Endodermal cell (in vitro differentiated cells): ENCODE data around the gene CAMKK2. TPM values are rescaled to one million over a fixed set of nuclear protein-coding genes. Genes with fewer than 3 reads are reported as not detected.

Experiments used
- DNase-seq: peaks from one replicate; pipeline ENCODE4 v3.0.0-alpha.2; 2017
- H3K27ac ChIP-seq: 2 replicates; pipeline ENCODE4 v1.5.1; 2013; ENCODE audit warnings: mild to moderate bottlenecking, low read depth, low read length, moderate library complexity
- H3K27me3 ChIP-seq: 2 replicates; pipeline ENCODE4 v1.6.1; 2013; ENCODE audit warnings: mild to moderate bottlenecking, low read length, moderate library complexity; ENCODE audit not compliant: insufficient read depth, control insufficient read depth, poor library complexity, severe bottlenecking
- H3K36me3 ChIP-seq: 2 replicates; pipeline ENCODE4 v1.7.0; 2013; ENCODE audit warnings: mild to moderate bottlenecking, low read length, moderate library complexity; ENCODE audit not compliant: control insufficient read depth, insufficient read depth
- H3K4me1 ChIP-seq: one replicate; pipeline ENCODE4 v1.7.0; 2013; ENCODE audit warnings: low read length; ENCODE audit not compliant: control insufficient read depth, insufficient read depth
- H3K4me3 ChIP-seq: 2 replicates; pipeline ENCODE4 v1.5.1; 2013; ENCODE audit warnings: mild to moderate bottlenecking, low read length, moderate library complexity
- H3K9ac ChIP-seq: 2 replicates; pipeline ENCODE4 v1.6.1; 2013; ENCODE audit warnings: mild to moderate bottlenecking, low read length, moderate library complexity; ENCODE audit not compliant: poor library complexity, severe bottlenecking; ENCODE audit errors: extremely low read depth
- H3K9me3 ChIP-seq: 2 replicates; pipeline ENCODE4 v1.6.1; 2013; ENCODE audit warnings: mild to moderate bottlenecking, low read length, moderate library complexity; ENCODE audit not compliant: control insufficient read depth
- H3K27ac Mint-ChIP-seq: 2 replicates; pipeline ENCODE4 v1.8.0; 2020; ENCODE audit warnings: mixed read lengths
- H3K27me3 Mint-ChIP-seq: 2 replicates; pipeline ENCODE4 v1.8.0; 2021; ENCODE audit warnings: mild to moderate bottlenecking, mixed read lengths; ENCODE audit not compliant: insufficient read depth
- H3K36me3 Mint-ChIP-seq: 2 replicates; pipeline ENCODE4 v1.8.0; 2020; ENCODE audit warnings: low read depth, mixed read lengths
- H3K4me1 Mint-ChIP-seq: 2 replicates; pipeline ENCODE4 v1.8.0; 2020; ENCODE audit warnings: mixed read lengths
- H3K4me3 Mint-ChIP-seq: 2 replicates; pipeline ENCODE4 v1.8.0; 2020; ENCODE audit warnings: mild to moderate bottlenecking, moderate library complexity, mixed read lengths
- H3K9me3 Mint-ChIP-seq: 2 replicates; pipeline ENCODE4 v1.8.0; 2020; ENCODE audit warnings: mild to moderate bottlenecking, mixed read lengths
- WGBS, 2 experiments: methylation state at CpG; one replicate each; pipeline versions ENCODE4 v1.1.5 to v1.1.7; 2013; ENCODE audit warnings: missing lambda C conversion rate in 2 of 2, mixed read lengths in 1 of 2; ENCODE audit not compliant: insufficient coverage in 1 of 2, insufficient read length in 1 of 2; 5-methylcytosine and 5-hydroxymethylcytosine counted together
- total RNA-seq, 2 donors: library from RNA; stranded (reverse); fragmentation: NEBNext Ultra II Directional in 1 of 2; extraction: Animal tissue kit (Norgen Biotek cat#: 25700) in 1 of 2; gene quantifications; 2 replicates in 1 of 2; 3 replicates in 1 of 2; pipeline ENCODE4 v1.2.1, GENCODE V29; 2021
- TF ChIP-seq, protein P1 (sequence below): fragments of 200-600 bp; sonication (generic); conservative IDR thresholded peaks from 2 replicates; pipeline ENCODE4 v1.5.0; 2021; ENCODE audit warnings: antibody characterized with exemption, mild to moderate bottlenecking

The CAMKK2 gene
- total RNA-seq, 2 donors from 2014 or later, result 95.8 to 113 TPM

DNA sequence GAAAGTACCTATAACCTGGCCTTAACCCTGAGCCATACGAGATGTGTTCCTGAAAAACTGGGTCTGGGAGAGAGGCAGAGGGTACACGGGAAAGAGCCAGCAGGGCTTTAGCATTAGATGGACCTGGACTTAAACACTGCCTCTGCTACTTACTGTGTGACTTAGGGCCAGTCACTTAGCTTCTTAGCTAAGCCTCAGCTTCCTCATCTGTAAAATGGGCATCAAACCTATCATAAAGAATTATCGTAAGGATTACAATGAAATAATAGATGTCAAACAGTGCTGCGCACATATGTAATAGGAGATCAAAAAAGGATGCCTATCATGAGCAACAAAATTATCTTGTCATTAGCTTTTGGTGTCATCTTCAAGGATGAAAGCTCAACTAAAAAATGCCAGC, 32.1 kb upstream of the CAMKK2 start:
- no peaks in the 10 kb centered on the region for H3K27me3 Mint-ChIP-seq
- 94 to 95% methylated on average over 3 to 4 of the region's 4 CpGs for WGBS, 2 experiments
- no peak overlapping the region for H3K27ac ChIP-seq
- DNase-seq, result no peak
- no peak overlapping the region for H3K9ac ChIP-seq
- no peaks in the 10 kb centered on the region for H3K4me1 Mint-ChIP-seq
- H3K9me3 Mint-ChIP-seq, result no peaks in the 10 kb centered on the region
- no peak overlapping the region for H3K4me3 Mint-ChIP-seq
- peaks cover 87% of the 10 kb centered on the region for H3K36me3 ChIP-seq
- no peak overlapping the region for H3K4me3 ChIP-seq
- peaks cover 80% of the 10 kb centered on the region for H3K36me3 Mint-ChIP-seq
- no peaks in the 10 kb centered on the region for H3K4me1 ChIP-seq
- no peaks in the 10 kb centered on the region for H3K27me3 ChIP-seq
- H3K9me3 ChIP-seq, result no peaks in the 10 kb centered on the region
- TF ChIP-seq, protein P1, sequence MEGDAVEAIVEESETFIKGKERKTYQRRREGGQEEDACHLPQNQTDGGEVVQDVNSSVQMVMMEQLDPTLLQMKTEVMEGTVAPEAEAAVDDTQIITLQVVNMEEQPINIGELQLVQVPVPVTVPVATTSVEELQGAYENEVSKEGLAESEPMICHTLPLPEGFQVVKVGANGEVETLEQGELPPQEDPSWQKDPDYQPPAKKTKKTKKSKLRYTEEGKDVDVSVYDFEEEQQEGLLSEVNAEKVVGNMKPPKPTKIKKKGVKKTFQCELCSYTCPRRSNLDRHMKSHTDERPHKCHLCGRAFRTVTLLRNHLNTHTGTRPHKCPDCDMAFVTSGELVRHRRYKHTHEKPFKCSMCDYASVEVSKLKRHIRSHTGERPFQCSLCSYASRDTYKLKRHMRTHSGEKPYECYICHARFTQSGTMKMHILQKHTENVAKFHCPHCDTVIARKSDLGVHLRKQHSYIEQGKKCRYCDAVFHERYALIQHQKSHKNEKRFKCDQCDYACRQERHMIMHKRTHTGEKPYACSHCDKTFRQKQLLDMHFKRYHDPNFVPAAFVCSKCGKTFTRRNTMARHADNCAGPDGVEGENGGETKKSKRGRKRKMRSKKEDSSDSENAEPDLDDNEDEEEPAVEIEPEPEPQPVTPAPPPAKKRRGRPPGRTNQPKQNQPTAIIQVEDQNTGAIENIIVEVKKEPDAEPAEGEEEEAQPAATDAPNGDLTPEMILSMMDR, result no peak
- no peak overlapping the region for H3K27ac Mint-ChIP-seq

- no peaks in the 10 kb centered on the region for H3K9me3 Mint-ChIP-seq
- Histone ChIP-seq H3K27me3 (no peaks in the 10 kb centered on the region), H3K4me1 (no peaks in the 10 kb centered on the region), H3K36me3 (peaks cover 93% of the 10 kb centered on the region), H3K9ac (no peak overlapping the region), H3K27ac (no peak overlapping the region), H3K9me3 (no peaks in the 10 kb centered on the region), H3K4me3 (no peak overlapping the region)
- WGBS, 2 experiments, result 91 to 95% methylated on average over 16 to 21 of the region's 21 CpGs
- TF ChIP-seq, protein P1, result no peak
- H3K4me3 Mint-ChIP-seq, result no peak overlapping the region
- H3K27ac Mint-ChIP-seq, result no peak overlapping the region
- H3K36me3 Mint-ChIP-seq, result peaks cover 77% of the 10 kb centered on the region
- DNase-seq, result peak; percentile 43
- no peaks in the 10 kb centered on the region for H3K27me3 Mint-ChIP-seq
- no peaks in the 10 kb centered on the region for H3K4me1 Mint-ChIP-seq
These were observed 30.6 kb upstream of the CAMKK2 start for GRCh38 chr12:121326996-121327674.

GRCh38 chr12:121325922-121326396, 29.4 kb upstream of the CAMKK2 start:
- WGBS, 2 experiments, result 93 to 96% methylated on average over 3 to 5 of the region's 5 CpGs
- Histone ChIP-seq H3K27ac (no peak overlapping the region), H3K27me3 (no peaks in the 10 kb centered on the region), H3K9ac (no peak overlapping the region), H3K36me3 (peaks cover 87% of the 10 kb centered on the region), H3K4me1 (no peaks in the 10 kb centered on the region), H3K9me3 (no peaks in the 10 kb centered on the region), H3K4me3 (no peak overlapping the region)
- TF ChIP-seq, protein P1, result no peak
- no peak overlapping the region for H3K27ac Mint-ChIP-seq
- H3K4me3 Mint-ChIP-seq, result no peak overlapping the region
- H3K4me1 Mint-ChIP-seq, result no peaks in the 10 kb centered on the region
- no peaks in the 10 kb centered on the region for H3K9me3 Mint-ChIP-seq
- H3K27me3 Mint-ChIP-seq, result no peaks in the 10 kb centered on the region
- H3K36me3 Mint-ChIP-seq, result peaks cover 75% of the 10 kb centered on the region
- DNase-seq, result peak; percentile 38
